CD4-positive, alpha-beta T cell (primary cell): Measurements from ENCODE around the gene TK1. TPM values are rescaled to one million over a fixed set of nuclear protein-coding genes. Genes with fewer than 3 reads are reported as not detected.

ENCODE experiments used
- ATAC-seq: fragments of 200-7000 bp; cut with Tn5 transposase; one replicate; pipeline ENCODE4 v1.10.0; 2022; ENCODE audit warnings: mild to moderate bottlenecking; ENCODE audit not compliant: poor library complexity
- CTCF ChIA-PET: fragments of 350-600 bp; sonication (Branson Sonifier 250); formaldehyde crosslinking; loops from one replicate; lab custom pipeline; 2021; ENCODE audit warnings: antibody characterized with exemption, inconsistent platforms; lab: Charles Lee
- POLR2A ChIA-PET: fragments of 350-600 bp; sonication (Branson Sonifier 250); formaldehyde crosslinking; loops from one replicate; lab custom pipeline; 2021; ENCODE audit warnings: antibody characterized with exemption, inconsistent platforms; lab: Charles Lee
- DNase-seq, 14 experiments: peaks; one replicate each; pipeline ENCODE4 v3.0.0-alpha.2; 2013 to 2020; ENCODE audit warnings: mixed read lengths in 2 of 14
- H3K27ac ChIP-seq, 2 donors: one replicate each; pipeline versions ENCODE4 v1.5.1 to v1.7.0; 2013; ENCODE audit warnings: low read length in 2 of 2, low read depth in 1 of 2, mild to moderate bottlenecking in 1 of 2
- H3K27me3 ChIP-seq, 2 experiments: 1 replicate in 1 of 2; 2 replicates in 1 of 2; pipeline versions ENCODE4 v1.6.1 to v1.7.0; 2013; ENCODE audit warnings: low read length in 2 of 2, control low read depth in 1 of 2, mild to moderate bottlenecking in 1 of 2, moderate library complexity in 1 of 2; ENCODE audit not compliant: insufficient read depth in 2 of 2, control insufficient read depth in 1 of 2
- H3K36me3 ChIP-seq: one replicate; pipeline ENCODE4 v1.6.1; 2013; ENCODE audit warnings: low read length, control low read depth; ENCODE audit not compliant: insufficient read depth
- H3K4me1 ChIP-seq: one replicate; pipeline ENCODE4 v1.6.1; 2013; ENCODE audit warnings: low read length, control low read depth; ENCODE audit not compliant: insufficient read depth
- H3K4me3 ChIP-seq: one replicate; pipeline ENCODE4 v1.5.1; 2013; ENCODE audit warnings: mild to moderate bottlenecking, low read length, moderate library complexity
- H3K9me3 ChIP-seq, 2 experiments: 1 replicate in 1 of 2; 2 replicates in 1 of 2; pipeline versions ENCODE4 v1.6.1 to v1.7.0; 2013; ENCODE audit warnings: low read length in 2 of 2, mild to moderate bottlenecking in 2 of 2, control low read depth in 1 of 2, moderate library complexity in 1 of 2; ENCODE audit not compliant: control insufficient read depth in 1 of 2, insufficient read depth in 1 of 2
- H3K27ac Mint-ChIP-seq: one replicate; pipeline ENCODE4 v1.8.0; 2020; ENCODE audit warnings: mixed read lengths
- H3K27me3 Mint-ChIP-seq: one replicate; pipeline ENCODE4 v1.8.0; 2021; ENCODE audit warnings: mixed read lengths
- H3K36me3 Mint-ChIP-seq: one replicate; pipeline ENCODE4 v1.8.0; 2021; ENCODE audit warnings: low read depth, mixed read lengths
- H3K4me1 Mint-ChIP-seq: one replicate; pipeline ENCODE4 v1.8.0; 2021; ENCODE audit warnings: low read depth, mixed read lengths
- H3K4me3 Mint-ChIP-seq: one replicate; pipeline ENCODE4 v1.8.0; 2020; ENCODE audit warnings: mild to moderate bottlenecking, mixed read lengths
- H3K9me3 Mint-ChIP-seq: one replicate; pipeline ENCODE4 v1.8.0; 2020; ENCODE audit warnings: mixed read lengths
- intact Hi-C, 2 experiments: fragments of 100-400 bp; cut with DNase I in 1 of 2; cut with micrococcal nuclease in 1 of 2; formaldehyde crosslinking; loops; one replicate each; pipeline versions ENCODE4 v1.15.1 to v1.9.0; 2023 to 2025; cut with DNase I, micrococcal nuclease
- total RNA-seq, 174 experiments: library from RNA in 2 of 174; stranded (reverse) in 2 of 174; gene quantifications; one replicate each; pipeline ENCODE4 v1.2.3 and lab custom pipeline; 2021 to 2026
- TF ChIP-seq, protein P1 (sequence below): fragments of 200-600 bp; IDR thresholded peaks from one replicate; pipeline ENCODE4 v1.8.0; 2022; ENCODE audit warnings: antibody characterized with exemption, mild to moderate bottlenecking

TK1 gene
- total RNA-seq, 2 experiments from 2014 or later, result 0.78 to 0.88 TPM

DNA sequence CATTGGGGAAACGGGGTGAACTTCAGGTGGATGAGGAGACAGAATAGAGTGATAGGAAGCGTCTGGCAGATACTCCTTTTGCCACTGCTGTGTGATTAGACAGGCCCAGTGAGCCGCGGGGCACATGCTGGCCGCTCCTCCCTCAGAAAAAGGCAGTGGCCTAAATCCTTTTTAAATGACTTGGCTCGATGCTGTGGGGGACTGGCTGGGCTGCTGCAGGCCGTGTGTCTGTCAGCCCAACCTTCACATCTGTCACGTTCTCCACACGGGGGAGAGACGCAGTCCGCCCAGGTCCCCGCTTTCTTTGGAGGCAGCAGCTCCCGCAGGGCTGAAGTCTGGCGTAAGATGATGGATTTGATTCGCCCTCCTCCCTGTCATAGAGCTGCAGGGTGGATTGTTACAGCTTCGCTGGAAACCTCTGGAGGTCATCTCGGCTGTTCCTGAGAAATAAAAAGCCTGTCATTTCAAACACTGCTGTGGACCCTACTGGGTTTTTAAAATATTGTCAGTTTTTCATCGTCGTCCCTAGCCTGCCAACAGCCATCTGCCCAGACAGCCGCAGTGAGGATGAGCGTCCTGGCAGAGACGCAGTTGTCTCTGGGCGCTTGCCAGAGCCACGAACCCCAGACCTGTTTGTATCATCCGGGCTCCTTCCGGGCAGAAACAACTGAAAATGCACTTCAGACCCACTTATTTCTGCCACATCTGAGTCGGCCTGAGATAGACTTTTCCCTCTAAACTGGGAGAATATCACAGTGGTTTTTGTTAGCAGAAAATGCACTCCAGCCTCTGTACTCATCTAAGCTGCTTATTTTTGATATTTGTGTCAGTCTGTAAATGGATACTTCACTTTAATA lies 37.6 kb upstream of the TK1 start:
- peaks cover 10% of the 10 kb centered on the region for H3K4me1 Mint-ChIP-seq
- H3K36me3 ChIP-seq, result no peaks in the 10 kb centered on the region
- TF ChIP-seq, protein P1, sequence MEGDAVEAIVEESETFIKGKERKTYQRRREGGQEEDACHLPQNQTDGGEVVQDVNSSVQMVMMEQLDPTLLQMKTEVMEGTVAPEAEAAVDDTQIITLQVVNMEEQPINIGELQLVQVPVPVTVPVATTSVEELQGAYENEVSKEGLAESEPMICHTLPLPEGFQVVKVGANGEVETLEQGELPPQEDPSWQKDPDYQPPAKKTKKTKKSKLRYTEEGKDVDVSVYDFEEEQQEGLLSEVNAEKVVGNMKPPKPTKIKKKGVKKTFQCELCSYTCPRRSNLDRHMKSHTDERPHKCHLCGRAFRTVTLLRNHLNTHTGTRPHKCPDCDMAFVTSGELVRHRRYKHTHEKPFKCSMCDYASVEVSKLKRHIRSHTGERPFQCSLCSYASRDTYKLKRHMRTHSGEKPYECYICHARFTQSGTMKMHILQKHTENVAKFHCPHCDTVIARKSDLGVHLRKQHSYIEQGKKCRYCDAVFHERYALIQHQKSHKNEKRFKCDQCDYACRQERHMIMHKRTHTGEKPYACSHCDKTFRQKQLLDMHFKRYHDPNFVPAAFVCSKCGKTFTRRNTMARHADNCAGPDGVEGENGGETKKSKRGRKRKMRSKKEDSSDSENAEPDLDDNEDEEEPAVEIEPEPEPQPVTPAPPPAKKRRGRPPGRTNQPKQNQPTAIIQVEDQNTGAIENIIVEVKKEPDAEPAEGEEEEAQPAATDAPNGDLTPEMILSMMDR, result no peak
- peaks cover 15% of the 10 kb centered on the region for H3K4me1 ChIP-seq
- DNase-seq (no peak), ATAC-seq (no peak)
- H3K27ac ChIP-seq, result no peak overlapping the region
- H3K9me3 Mint-ChIP-seq, result no peaks in the 10 kb centered on the region
- H3K4me3 Mint-ChIP-seq, result no peak overlapping the region
- H3K27ac Mint-ChIP-seq, result no peak overlapping the region
- intact Hi-C loops, result no loop called here
- H3K36me3 Mint-ChIP-seq, result no peaks in the 10 kb centered on the region
- H3K27me3 ChIP-seq, result peaks cover 11 to 16% of the 10 kb centered on the region in 2 experiments
- ChIA-PET CTCF (no interaction called here), POLR2A (no interaction called here)
- no peaks in the 10 kb centered on the region for H3K9me3 ChIP-seq
- peaks cover 12% of the 10 kb centered on the region for H3K27me3 Mint-ChIP-seq
- H3K4me3 ChIP-seq, result no peak overlapping the region

DNA sequence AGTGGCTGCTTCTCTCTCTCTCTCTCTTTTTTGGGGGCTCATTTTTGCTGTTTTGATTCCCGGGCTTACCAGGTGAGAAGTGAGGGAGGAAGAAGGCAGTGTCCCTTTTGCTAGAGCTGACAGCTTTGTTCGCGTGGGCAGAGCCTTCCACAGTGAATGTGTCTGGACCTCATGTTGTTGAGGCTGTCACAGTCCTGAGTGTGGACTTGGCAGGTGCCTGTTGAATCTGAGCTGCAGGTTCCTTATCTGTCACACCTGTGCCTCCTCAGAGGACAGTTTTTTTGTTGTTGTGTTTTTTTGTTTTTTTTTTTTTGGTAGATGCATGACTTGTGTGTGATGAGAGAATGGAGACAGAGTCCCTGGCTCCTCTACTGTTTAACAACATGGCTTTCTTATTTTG lies 36.9 kb upstream of the TK1 start:
- Mint-ChIP-seq H3K4me3 (no peak overlapping the region), H3K27me3 (peaks cover 12% of the 10 kb centered on the region), H3K9me3 (no peaks in the 10 kb centered on the region), H3K4me1 (peaks cover 10% of the 10 kb centered on the region), H3K36me3 (no peaks in the 10 kb centered on the region), H3K27ac (no peak overlapping the region)
- H3K4me1 ChIP-seq, result peaks cover 15% of the 10 kb centered on the region
- DNase-seq, result no peak
- H3K4me3 ChIP-seq, result no peak overlapping the region
- H3K9me3 ChIP-seq, result no peaks in the 10 kb centered on the region
- no peaks in the 10 kb centered on the region for H3K36me3 ChIP-seq
- ChIA-PET POLR2A (no interaction called here), CTCF (interaction anchor here (0.7 kb wide), 2 partner anchors 38 to 137 kb away, joined by 3 read pairs; no protein-coding TSS in a partner anchor)
- H3K27ac ChIP-seq, result no peak overlapping the region
- peaks cover 11 to 15% of the 10 kb centered on the region in 2 experiments for H3K27me3 ChIP-seq
- ATAC-seq, result no peak
- TF ChIP-seq, protein P1, result no peak
- intact Hi-C loops, result no loop called here

DNA sequence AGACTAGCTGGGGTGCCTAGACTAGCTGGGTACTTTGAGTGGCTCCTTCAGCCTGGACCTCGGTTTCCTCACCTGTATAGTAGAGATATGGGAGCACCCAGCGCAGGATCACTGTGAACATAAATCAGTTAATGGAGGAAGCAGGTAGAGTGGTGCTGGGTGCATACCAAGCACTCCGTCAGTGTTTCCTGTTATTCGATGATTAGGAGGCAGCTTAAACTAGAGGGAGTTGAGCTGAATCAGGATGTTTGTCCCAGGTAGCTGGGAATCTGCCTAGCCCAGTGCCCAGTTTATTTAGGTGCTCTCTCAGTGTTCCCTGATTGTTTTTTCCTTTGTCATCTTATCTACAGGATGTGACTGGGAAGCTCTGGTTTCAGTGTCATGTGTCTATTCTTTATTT lies 36.2 kb upstream of the TK1 start:
- Mint-ChIP-seq H3K36me3 (no peaks in the 10 kb centered on the region), H3K4me1 (peaks cover 10% of the 10 kb centered on the region), H3K27ac (peak overlapping the region; percentile 38), H3K27me3 (peaks cover 6% of the 10 kb centered on the region), H3K4me3 (no peak overlapping the region), H3K9me3 (no peaks in the 10 kb centered on the region)
- no peak for DNase-seq
- Histone ChIP-seq H3K36me3 (no peaks in the 10 kb centered on the region), H3K27ac (no peak overlapping the region), H3K4me3 (no peak overlapping the region), H3K9me3 (no peaks in the 10 kb centered on the region), H3K4me1 (peaks cover 15% of the 10 kb centered on the region), H3K27me3 (peaks cover 8% of the 10 kb centered on the region in 2 experiments)
- peak; percentile 44 for ATAC-seq
- TF ChIP-seq, protein P1, result no peak
- intact Hi-C loops, result no loop called here
- CTCF ChIA-PET, result interaction anchor here (0.7 kb wide), 1 partner anchor 137 kb away, joined by 3 read pairs; no protein-coding TSS in a partner anchor
- POLR2A ChIA-PET, result no interaction called here
